HepG2 (cell line): ENCODE data around the gene IQSEC1. TPM values are rescaled to one million over a fixed set of nuclear protein-coding genes. Genes with fewer than 3 reads are reported as not detected.

ENCODE experiments used
- ATAC-seq: fragments of 200-7000 bp; cut with Tn5 transposase; 3 replicates; pipeline ENCODE4 v1.9.1; 2020; ENCODE audit warnings: mild to moderate bottlenecking, moderate library complexity
- BruUV-seq: library from RNA; stranded (reverse); fragments of 400-500 nt; replicated peaks from 2 replicates; lab custom pipeline; 2021; lab: Mats Ljungman, UMichigan
- CTCF ChIA-PET: fragments of 300-600 bp; formaldehyde crosslinking; extraction: SDS; loops from one replicate; lab custom pipeline; 2021; ENCODE audit warnings: low total read pairs, inconsistent platforms, low intra/inter-chr PET ratio; lab: Yijun Ruan, JAX
- POLR2A ChIA-PET: fragments of 350-600 bp; sonication (Branson Sonifier 250); formaldehyde crosslinking; loops from one replicate; lab custom pipeline; 2020; ENCODE audit warnings: antibody characterized with exemption, inconsistent platforms; lab: Yijun Ruan, JAX
- DNase-seq: peaks from one replicate; pipeline ENCODE4 v3.0.0-alpha.2; 2015; ENCODE audit warnings: low spot score
- FAIRE-seq: peaks from 3 replicates; lab custom pipeline; 2011; peaks lifted over from hg19 to GRCh38; lab: Jason Lieb, UNC
- H2AFZ ChIP-seq: one replicate; pipeline ENCODE4 v1.6.1; 2011; ENCODE audit warnings: low read length, inconsistent platforms
- H3K27ac ChIP-seq: fragments of 300-600 bp; 3 replicates; pipeline ENCODE4 v1.8.0; 2011; ENCODE audit warnings: mixed run types, mild to moderate bottlenecking, mixed read lengths, low read length, inconsistent platforms; ENCODE audit not compliant: insufficient read depth; ENCODE audit errors: extremely low read length
- H3K27me3 ChIP-seq, 2 experiments: fragments of 200-600 bp in 1 of 2; 2 replicates in 1 of 2; 3 replicates in 1 of 2; pipeline versions ENCODE4 v1.6.0 to v1.8.0; 2011; ENCODE audit warnings: low read length in 2 of 2, mild to moderate bottlenecking in 2 of 2, moderate library complexity in 2 of 2, inconsistent platforms in 1 of 2; ENCODE audit not compliant: insufficient read depth in 2 of 2, control insufficient read depth in 1 of 2
- H3K36me3 ChIP-seq, 2 experiments: fragments of 200-600 bp in 1 of 2; replicated peaks in 1 of 2; 2 replicates in 1 of 2; 3 replicates in 1 of 2; pipeline versions ENCODE4 v1.5.1 to v1.8.0; 2011; ENCODE audit warnings: low read length in 2 of 2, inconsistent platforms in 1 of 2; ENCODE audit not compliant: insufficient read depth in 2 of 2, control insufficient read depth in 1 of 2
- H3K4me1 ChIP-seq: 2 replicates; pipeline ENCODE4 v1.5.1; 2012; ENCODE audit warnings: low read length, inconsistent platforms; ENCODE audit not compliant: insufficient read depth
- H3K4me2 ChIP-seq: 2 replicates; pipeline ENCODE4 v1.6.0; 2011; ENCODE audit warnings: low read depth, low read length, inconsistent platforms
- H3K4me3 ChIP-seq, 3 experiments: fragments of 200-600 bp in 1 of 3; sonication (generic), shearing (Covaris generic) in 1 of 3; replicated peaks in 1 of 3; 2 replicates each; pipeline ENCODE4 v1.5.1; 2011 to 2016; ENCODE audit warnings: low read length in 3 of 3, inconsistent platforms in 2 of 3, low read depth in 2 of 3, mild to moderate bottlenecking in 2 of 3, control low read depth in 1 of 3, mixed read lengths in 1 of 3; ENCODE audit not compliant: insufficient read depth in 1 of 3
- H3K79me2 ChIP-seq: one replicate; pipeline ENCODE4 v1.6.1; 2011; ENCODE audit warnings: low read length, inconsistent platforms; ENCODE audit not compliant: insufficient read depth
- H3K9ac ChIP-seq: 2 replicates; pipeline ENCODE4 v1.6.0; 2011; ENCODE audit warnings: mild to moderate bottlenecking, low read depth, low read length, inconsistent platforms; ENCODE audit not compliant: insufficient read depth
- H3K9me3 ChIP-seq: 2 replicates; pipeline ENCODE4 v1.5.1; 2012; ENCODE audit warnings: mild to moderate bottlenecking, low read length
- H4K20me1 ChIP-seq: 2 replicates; pipeline ENCODE4 v1.6.0; 2011; ENCODE audit warnings: inconsistent platforms, mild to moderate bottlenecking, low read length, moderate library complexity; ENCODE audit not compliant: insufficient read depth
- AGO2 ChIP-seq: fragments of 200-400 bp; formaldehyde crosslinking; optimal IDR thresholded peaks from 2 replicates; pipeline ENCODE3; 2017; ENCODE audit warnings: mild to moderate bottlenecking, low read depth, low read length, moderate library complexity
- HNF4A ChIP-seq: sonication (generic); formaldehyde crosslinking; IDR thresholded peaks from 2 replicates; pipeline ENCODE4 v1.4.0; 2020; ENCODE audit warnings: missing genetic modification reagents
- HOXA3 ChIP-seq: sonication (generic); formaldehyde crosslinking; IDR thresholded peaks from 2 replicates; pipeline ENCODE4 v1.5.0; 2020; ENCODE audit warnings: missing genetic modification reagents
- MAZ ChIP-seq, 2 experiments: sonication (generic) in 1 of 2; formaldehyde crosslinking in 1 of 2; IDR thresholded peaks; 2 replicates each; pipeline versions ENCODE4 v1.5.0 to v1.6.1; 2012 to 2020; ENCODE audit warnings: low read depth in 2 of 2, mild to moderate bottlenecking in 2 of 2, borderline replicate concordance in 1 of 2, improper control_type of control experiment in 1 of 2, low read length in 1 of 2, missing genetic modification reagents in 1 of 2, moderate library complexity in 1 of 2
- NFAT5 ChIP-seq: sonication (generic); formaldehyde crosslinking; IDR thresholded peaks from 2 replicates; pipeline ENCODE4 v1.4.0; 2020; ENCODE audit warnings: missing genetic modification reagents
- PRMT3 ChIP-seq: sonication (generic); formaldehyde crosslinking; IDR thresholded peaks from 2 replicates; pipeline ENCODE4 v1.8.1; 2022; ENCODE audit warnings: low read depth, mild to moderate bottlenecking, moderate library complexity, missing genetic modification reagents, borderline replicate concordance
- ZBTB38 ChIP-seq: sonication (generic); formaldehyde crosslinking; IDR thresholded peaks from 2 replicates; pipeline ENCODE4 v1.5.1; 2020; ENCODE audit warnings: mild to moderate bottlenecking, missing genetic modification reagents
- ZC3H13 ChIP-seq: sonication (generic); formaldehyde crosslinking; IDR thresholded peaks from 2 replicates; pipeline ENCODE4 v1.8.1; 2023; ENCODE audit warnings: mild to moderate bottlenecking, missing genetic modification reagents, moderate library complexity
- ZNF256 ChIP-seq: sonication (generic); formaldehyde crosslinking; conservative IDR thresholded peaks from 2 replicates; pipeline ENCODE4 v1.4.0; 2020; ENCODE audit warnings: missing genetic modification reagents
- WGBS: methylation state at CpG from one replicate; pipeline ENCODE4 v1.1.6; 2017; ENCODE audit warnings: low lambda C conversion rate; 5-methylcytosine and 5-hydroxymethylcytosine counted together
- in situ Hi-C: cut with HindIII; loops from 2 replicates; pipeline ENCODE4 v1.10.0; 2017; ENCODE audit warnings: low pct_unique_long_range_greater_than_20kb; ENCODE audit not compliant: extremely low pct_ligation_motif_present
- intact Hi-C: fragments of 100-400 bp; cut with micrococcal nuclease; formaldehyde crosslinking; loops from one replicate; pipeline ENCODE4 v1.10.0; 2022; ENCODE audit not compliant: unreplicated experiment
- polyA plus RNA-seq, 8 experiments: library from polyadenylated mRNA; depleted of rRNA in 3 of 8; stranded (reverse) in 7 of 8; unstranded in 1 of 8; fragments of >200 nt; fragmentation: Illumina TruSeq in 4 of 8; extraction: Trizol in 4 of 8; gene quantifications; 2 replicates each; pipeline versions ENCODE4 v1.2.1 to v1.2.3, GENCODE V29; 2011 to 2016; ENCODE audit warnings: low read depth in 4 of 8, missing spikeins in 1 of 8, mixed read lengths in 1 of 8; ENCODE audit not compliant: insufficient read depth in 1 of 8
- total RNA-seq, 5 experiments: library from RNA; depleted of rRNA; stranded (reverse); fragments of >200 nt; fragmentation: Illumina TruSeq; extraction: Trizol; gene quantifications; 2 replicates each; pipeline ENCODE4 v1.2.3, GENCODE V29; 2016; ENCODE audit warnings: low read depth in 1 of 5

IQSEC1 gene
- total and polyA plus RNA-seq, 2 of the 13 experiments (the other 11 are each of a cell fraction or from before 2014, with no cell fraction given), result 17.4 to 20.2 TPM

- H3K4me2 ChIP-seq, result no peak overlapping the region
- BruUV-seq, result no TSS peak
- CTCF ChIA-PET, result no interaction called here
- WGBS, result 98% methylated on average over 47 of the region's 67 CpGs
- DNase-seq (no peak), ATAC-seq (no peak), FAIRE-seq (no peak)
- no peaks in the 10 kb centered on the region for H3K9me3 ChIP-seq
- H4K20me1 ChIP-seq, result peaks cover 29% of the 10 kb centered on the region; the same call in 1 of the 2 replicates
- POLR2A ChIA-PET, result no interaction called here
- H3K4me1 ChIP-seq, result no peaks in the 10 kb centered on the region
- in situ Hi-C loops, result no loop called here
- H3K27ac ChIP-seq, result no peak overlapping the region
- H3K27me3 ChIP-seq, result no peaks in the 10 kb centered on the region
- no peak overlapping the region for H2AFZ ChIP-seq
- H3K4me3 ChIP-seq, result no peak overlapping the region
- peaks cover 61 to 95% of the 10 kb centered on the region in 2 experiments for H3K36me3 ChIP-seq
- peaks cover 8% of the 10 kb centered on the region for H3K79me2 ChIP-seq
- intact Hi-C loops, result no loop called here
- H3K9ac ChIP-seq, result no peak overlapping the region
- TF ChIP-seq ZBTB38 (CRISPR knock-in tag), result 0 out of 2 replicates have a peak, but pooled peaks have one; percentile 32
- no peak for TF ChIP-seq MAZ (IDR thresholded peaks at IDR 0.05; ENCODE audit: borderline replicate concordance, low read depth, low read length)
- no peak for TF ChIP-seq MAZ (CRISPR knock-in tag; IDR thresholded peaks at IDR 0.05; ENCODE audit: low read depth)
Observed at GRCh38 chr3:12935861-12936830, 137.1 kb downstream of the IQSEC1 start.

- in situ Hi-C loops, result no loop called here
- no peaks in the 10 kb centered on the region for H3K9me3 ChIP-seq
- H3K27ac ChIP-seq, result no peak overlapping the region
- FAIRE-seq (no peak), DNase-seq (no peak), ATAC-seq (no peak)
- no peak overlapping the region for H3K4me3 ChIP-seq
- BruUV-seq, result no TSS peak
- H3K4me2 ChIP-seq, result no peak overlapping the region
- peaks cover 60 to 95% of the 10 kb centered on the region in 2 experiments for H3K36me3 ChIP-seq
- peaks cover 8% of the 10 kb centered on the region for H3K79me2 ChIP-seq
- 93% methylated on average over 6 of the region's 37 CpGs for WGBS
- intact Hi-C loops, result no loop called here
- ChIA-PET CTCF (no interaction called here), POLR2A (no interaction called here)
- H3K9ac ChIP-seq, result no peak overlapping the region
- H3K4me1 ChIP-seq, result no peaks in the 10 kb centered on the region
- H4K20me1 ChIP-seq, result peaks cover 29% of the 10 kb centered on the region; the same call in 1 of the 2 replicates
- H3K27me3 ChIP-seq, result no peaks in the 10 kb centered on the region
- H2AFZ ChIP-seq, result no peak overlapping the region
- TF ChIP-seq HOXA3 (CRISPR knock-in tag) (no peak), HNF4A (CRISPR knock-in tag) (no peak), NFAT5 (CRISPR knock-in tag) (no peak), PRMT3 (CRISPR knock-in tag) (no peak), ZNF256 (CRISPR knock-in tag) (no peak), AGO2 (peak; percentile 66), ZC3H13 (CRISPR knock-in tag) (no peak)
Observed at GRCh38 chr3:12935023-12935860, 138.0 kb downstream of the IQSEC1 start.
